H1 (cell line): Measurements from ENCODE around the gene SLAIN2. TPM values are rescaled to one million over a fixed set of nuclear protein-coding genes. Genes with fewer than 3 reads are reported as not detected.

Experiments
- CTCF ChIA-PET: fragments of 300-600 bp; sonication (Branson Sonifier 250); formaldehyde crosslinking; loops from one replicate; lab custom pipeline; 2021; ENCODE audit not compliant: partially characterized antibody; lab: Charles Lee
- POLR2A ChIA-PET: fragments of 300-600 bp; sonication (Branson Sonifier 250); formaldehyde crosslinking; loops from one replicate; lab custom pipeline; 2021; ENCODE audit warnings: inconsistent platforms; ENCODE audit not compliant: partially characterized antibody; lab: Charles Lee
- DNase-seq, 2 experiments: peaks; one replicate each; pipeline versions ENCODE4 v3.0.0 to v3.0.0-alpha.2; 2010 to 2022; ENCODE audit warnings: low spot score in 2 of 2, low read depth in 1 of 2, mixed read lengths in 1 of 2
- FAIRE-seq: peaks from 2 replicates; lab custom pipeline; 2011; peaks lifted over from hg19 to GRCh38; lab: Jason Lieb, UNC
- H2AFZ ChIP-seq: 2 replicates; pipeline ENCODE4 v1.8.1; 2012; ENCODE audit warnings: low read length, inconsistent platforms
- H2AK5ac ChIP-seq: 2 replicates; pipeline ENCODE4 v1.6.1; 2013; ENCODE audit warnings: low read depth, low read length
- H2BK120ac ChIP-seq: replicated peaks from 2 replicates; pipeline ENCODE3; 2013; ENCODE audit warnings: low read depth, low read length, inconsistent platforms
- H2BK12ac ChIP-seq: 2 replicates; pipeline ENCODE4 v1.6.1; 2013; ENCODE audit warnings: low read depth, low read length
- H2BK15ac ChIP-seq: 2 replicates; pipeline ENCODE4 v1.6.1; 2013; ENCODE audit warnings: low read length
- H2BK20ac ChIP-seq: 2 replicates; pipeline ENCODE4 v1.6.1; 2013; ENCODE audit warnings: low read length
- H2BK5ac ChIP-seq: 2 replicates; pipeline ENCODE4 v1.6.1; 2013; ENCODE audit warnings: low read depth, low read length
- H3K14ac ChIP-seq: 2 replicates; pipeline ENCODE4 v1.6.1; 2013; ENCODE audit warnings: inconsistent platforms; ENCODE audit not compliant: insufficient read length
- H3K18ac ChIP-seq: 2 replicates; pipeline ENCODE4 v1.6.1; 2013; ENCODE audit warnings: low read length; ENCODE audit errors: extremely low read depth
- H3K23ac ChIP-seq: 2 replicates; pipeline ENCODE4 v1.6.1; 2013; ENCODE audit warnings: inconsistent platforms; ENCODE audit not compliant: insufficient read length
- H3K23me2 ChIP-seq: 2 replicates; pipeline ENCODE4 v1.6.1; 2013; ENCODE audit warnings: low read depth, low read length
- H3K27ac ChIP-seq: 2 replicates; pipeline ENCODE4 v1.6.1; 2011; ENCODE audit warnings: low read depth, low read length, inconsistent platforms
- H3K27me3 ChIP-seq, 4 experiments: replicated peaks in 1 of 4; 1 replicate in 1 of 4; 2 replicates in 3 of 4; pipeline versions ENCODE4 v1.6.1 to v1.8.1; 2011 to 2013; ENCODE audit warnings: low read length in 3 of 4, mild to moderate bottlenecking in 3 of 4, inconsistent platforms in 2 of 4, mixed read lengths in 2 of 4, moderate library complexity in 1 of 4; ENCODE audit not compliant: control insufficient read depth in 3 of 4, insufficient read depth in 3 of 4; ENCODE audit errors: extremely low read depth in 1 of 4
- H3K36me3 ChIP-seq, 4 experiments: 2 replicates each; pipeline versions ENCODE4 v1.6.1 to v1.8.1; 2011 to 2013; ENCODE audit warnings: mild to moderate bottlenecking in 4 of 4, low read length in 3 of 4, moderate library complexity in 2 of 4, control low read depth in 1 of 4, inconsistent platforms in 1 of 4; ENCODE audit not compliant: insufficient read depth in 4 of 4, control insufficient read depth in 2 of 4
- H3K4ac ChIP-seq: replicated peaks from 2 replicates; pipeline ENCODE3; 2013; ENCODE audit warnings: low read length, low read depth, mixed read lengths, inconsistent platforms; ENCODE audit not compliant: insufficient read length
- H3K4me1 ChIP-seq, 4 experiments: replicated peaks in 1 of 4; 1 replicate in 1 of 4; 2 replicates in 3 of 4; pipeline versions ENCODE4 v1.6.1 to v1.8.1; 2011 to 2013; ENCODE audit warnings: low read length in 3 of 4, inconsistent platforms in 2 of 4, mixed read lengths in 1 of 4; ENCODE audit not compliant: insufficient read depth in 4 of 4, control insufficient read depth in 3 of 4
- H3K4me2 ChIP-seq, 2 experiments: 2 replicates each; pipeline versions ENCODE4 v1.6.1 to v1.8.1; 2011 to 2013; ENCODE audit warnings: low read depth in 2 of 2, low read length in 2 of 2, control low read depth in 1 of 2, inconsistent platforms in 1 of 2, mild to moderate bottlenecking in 1 of 2; ENCODE audit not compliant: insufficient read depth in 1 of 2
- H3K4me3 ChIP-seq, 4 experiments: fragments of 200-600, 300-600 bp in 1 of 4; sonication (generic), shearing (Covaris generic), sonication (Bioruptor Twin) in 1 of 4; 2 replicates each; pipeline versions ENCODE4 v1.5.1 to v1.8.1; 2011 to 2016; ENCODE audit warnings: low read length in 4 of 4, low read depth in 3 of 4, control low read depth in 2 of 4, inconsistent platforms in 2 of 4, mild to moderate bottlenecking in 2 of 4, mixed read lengths in 1 of 4, moderate library complexity in 1 of 4; ENCODE audit not compliant: insufficient read depth in 2 of 4; ENCODE audit errors: extremely low read depth in 1 of 4
- H3K56ac ChIP-seq: replicated peaks from 2 replicates; pipeline ENCODE3; 2013; ENCODE audit warnings: low read depth, mild to moderate bottlenecking, mixed read lengths, low read length, inconsistent platforms; ENCODE audit not compliant: insufficient read length
- H3K79me1 ChIP-seq: 2 replicates; pipeline ENCODE4 v1.6.1; 2013; ENCODE audit warnings: low read depth, low read length, control low read depth
- H3K79me2 ChIP-seq, 2 experiments: 2 replicates each; pipeline versions ENCODE4 v1.6.1 to v1.8.1; 2012 to 2013; ENCODE audit warnings: low read length in 2 of 2, mild to moderate bottlenecking in 2 of 2, inconsistent platforms in 1 of 2; ENCODE audit not compliant: insufficient read depth in 2 of 2, control insufficient read depth in 1 of 2
- H3K9ac ChIP-seq, 4 experiments: replicated peaks in 1 of 4; 1 replicate in 1 of 4; 2 replicates in 3 of 4; pipeline versions ENCODE4 v1.6.1 to v1.8.1; 2011 to 2013; ENCODE audit warnings: low read depth in 3 of 4, low read length in 3 of 4, control low read depth in 2 of 4, mild to moderate bottlenecking in 2 of 4, moderate library complexity in 2 of 4, inconsistent platforms in 1 of 4; ENCODE audit errors: extremely low read depth in 1 of 4
- H3K9me3 ChIP-seq, 2 experiments: 2 replicates each; pipeline versions ENCODE4 v1.6.1 to v1.8.1; 2012 to 2013; ENCODE audit warnings: mild to moderate bottlenecking in 2 of 2, moderate library complexity in 2 of 2, control low read depth in 1 of 2, inconsistent platforms in 1 of 2, low read depth in 1 of 2, low read length in 1 of 2, mixed read lengths in 1 of 2; ENCODE audit not compliant: insufficient read depth in 2 of 2
- H4K20me1 ChIP-seq, 2 experiments: replicated peaks in 1 of 2; 2 replicates each; pipeline versions ENCODE3 to v1.8.1; 2011 to 2013; ENCODE audit warnings: inconsistent platforms in 2 of 2, low read length in 2 of 2, mild to moderate bottlenecking in 1 of 2; ENCODE audit not compliant: insufficient read depth in 2 of 2, control insufficient read depth in 1 of 2
- H4K5ac ChIP-seq: 2 replicates; pipeline ENCODE4 v1.6.1; 2013; ENCODE audit warnings: low read length, low read depth, mixed read lengths, inconsistent platforms; ENCODE audit not compliant: insufficient read length
- H4K8ac ChIP-seq: 2 replicates; pipeline ENCODE4 v1.8.0; 2013; ENCODE audit warnings: mild to moderate bottlenecking, moderate library complexity, low read length, inconsistent platforms; ENCODE audit not compliant: insufficient read depth; ENCODE audit errors: extremely low read depth
- H4K91ac ChIP-seq: replicated peaks from 2 replicates; pipeline ENCODE3; 2013; ENCODE audit warnings: low read length, mixed read lengths, inconsistent platforms; ENCODE audit not compliant: insufficient read length
- WGBS, 2 experiments: shearing (Covaris generic) in 1 of 2; methylation state at CpG; one replicate each; pipeline versions ENCODE4 v1.1.6 to v1.1.7; 2013 to 2015; ENCODE audit warnings: low lambda C conversion rate in 2 of 2, mixed read lengths in 2 of 2, inconsistent platforms in 1 of 2, low coverage in 1 of 2, missing lambda C conversion rate in 1 of 2; ENCODE audit not compliant: insufficient replicate concordance in 2 of 2, insufficient coverage in 1 of 2, insufficient read length in 1 of 2; ENCODE audit errors: extremely low coverage in 1 of 2, missing lambda C conversion rate in 1 of 2; 5-methylcytosine and 5-hydroxymethylcytosine counted together
- polyA plus RNA-seq, 7 experiments: library from polyadenylated mRNA; depleted of rRNA in 3 of 7; stranded (reverse) in 5 of 7; unstranded in 2 of 7; fragments of >200 nt in 5 of 7; fragments of 200-250 nt in 2 of 7; gene quantifications; 1 replicate in 5 of 7; 2 replicates in 1 of 7; 4 replicates in 1 of 7; pipeline versions ENCODE4 v1.2.1 to v1.2.3, GENCODE V29; 2011 to 2013; ENCODE audit warnings: missing spikeins in 2 of 7, mixed read lengths in 2 of 7
- total RNA-seq: library from RNA; stranded (reverse); fragmentation: NEBNext Ultra II Directional; extraction: Animal tissue kit (Norgen Biotek cat#: 25700); gene quantifications from 2 replicates; pipeline ENCODE4 v1.2.1, GENCODE V29; 2021
- TF ChIP-seq, protein P1 (sequence below): IDR thresholded peaks from 2 replicates; pipeline ENCODE4 v1.6.1; 2012; ENCODE audit warnings: inconsistent platforms

SLAIN2 gene
- total and polyA plus RNA-seq, 2 of the 8 experiments (the other 6 are each of a cell fraction or from before 2014, with no cell fraction given): 8.2 to 40.0 TPM

DNA sequence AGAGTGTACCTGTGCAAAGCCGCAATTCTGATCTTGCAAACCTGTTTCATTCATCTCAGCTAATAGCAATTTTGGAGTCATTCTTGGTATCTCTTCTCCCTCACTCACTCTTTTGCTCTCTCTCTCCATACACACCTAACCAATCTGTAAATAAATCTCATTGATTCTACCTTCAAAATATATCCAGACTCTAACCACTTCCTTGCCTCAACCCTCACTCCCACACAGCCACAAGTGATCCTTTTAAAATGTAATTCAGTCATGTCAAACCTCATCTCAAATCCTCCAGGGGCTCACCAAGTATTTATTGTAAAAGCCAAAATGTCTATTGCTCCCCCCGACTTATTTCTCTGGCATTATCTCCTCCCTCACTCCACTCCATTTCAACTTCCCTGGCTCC is 90.1 kb downstream of the SLAIN2 start:
- no peaks in the 10 kb centered on the region for H4K20me1 ChIP-seq
- H3K4me2 ChIP-seq: no peak overlapping the region
- POLR2A ChIA-PET: no interaction called here
- no peak overlapping the region for H2BK120ac ChIP-seq
- no peaks in the 10 kb centered on the region for H3K27me3 ChIP-seq
- H3K4me3 ChIP-seq: no peak overlapping the region
- H3K4ac ChIP-seq: no peak overlapping the region
- no peak overlapping the region for H2BK12ac ChIP-seq
- H3K36me3 ChIP-seq: no peaks in the 10 kb centered on the region
- FAIRE-seq (no peak), DNase-seq (no peak)
- H3K9me3 ChIP-seq: no peaks in the 10 kb centered on the region
- no peak overlapping the region for H3K9ac ChIP-seq
- no peaks in the 10 kb centered on the region; the same call in 1 of the 2 replicates for H3K23me2 ChIP-seq
- H4K8ac ChIP-seq: no peak overlapping the region
- no peak overlapping the region for H2BK5ac ChIP-seq
- no peak overlapping the region for H3K18ac ChIP-seq
- no peak overlapping the region for H4K91ac ChIP-seq
- CTCF ChIA-PET: interaction anchor here (0.6 to 1.0 kb wide), 3 partner anchors 15 to 58 kb away, joined by 3 read pairs; no protein-coding TSS in a partner anchor
- no peak overlapping the region for H3K14ac ChIP-seq
- H2AFZ ChIP-seq: no peak overlapping the region
- no peak overlapping the region for H2BK20ac ChIP-seq
- no peak overlapping the region for H3K23ac ChIP-seq
- H4K5ac ChIP-seq: no peak overlapping the region
- H3K79me1 ChIP-seq: no peaks in the 10 kb centered on the region
- H3K27ac ChIP-seq: no peak overlapping the region
- peaks cover 0 to 7% (median 2%) of the 10 kb centered on the region in 4 experiments; a peak in 2 of 7 replicates for H3K4me1 ChIP-seq
- H3K56ac ChIP-seq: no peak overlapping the region
- H2BK15ac ChIP-seq: no peak overlapping the region
- no peak overlapping the region for H2AK5ac ChIP-seq
- H3K79me2 ChIP-seq: no peaks in the 10 kb centered on the region
- 91% methylated on average over 2 of the region's 2 CpGs; no CpG with 5 or more reads in 1 of the 2 experiments for whole genome bisulfite sequencing, 2 experiments
- TF ChIP-seq, protein P1, sequence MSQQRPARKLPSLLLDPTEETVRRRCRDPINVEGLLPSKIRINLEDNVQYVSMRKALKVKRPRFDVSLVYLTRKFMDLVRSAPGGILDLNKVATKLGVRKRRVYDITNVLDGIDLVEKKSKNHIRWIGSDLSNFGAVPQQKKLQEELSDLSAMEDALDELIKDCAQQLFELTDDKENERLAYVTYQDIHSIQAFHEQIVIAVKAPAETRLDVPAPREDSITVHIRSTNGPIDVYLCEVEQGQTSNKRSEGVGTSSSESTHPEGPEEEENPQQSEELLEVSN: no peak
